ENCODE results near the gene ABHD4.
"Not testable (repeated sequence)": the region's sequence is repeated elsewhere in the genome, so short reads cannot be mapped to it uniquely, and the experiment has no call there.

ABHD4 gene

GRCh38 chr14:22573804-22574203, 24.3 kb upstream of the ABHD4 start:
- Histone ChIP-seq H3K9me3 (ENCODE audit: control insufficient read depth in 2 of 2, low read length in 2 of 2) (no peaks in the 10 kb centered on the region), H3K27ac (ENCODE audit: low read length) (no peak overlapping the region), H3K4me3 (ENCODE audit: low read length in 2 of 2) (no peak overlapping the region), H3K4me1 (ENCODE audit: control insufficient read depth, insufficient read depth, low read length) (peaks cover 3% of the 10 kb centered on the region), H3K36me3 (ENCODE audit: control insufficient read depth in 2 of 2, insufficient read depth in 2 of 2, low read length in 2 of 2) (peaks cover 14 to 17% of the 10 kb centered on the region in 2 donors), H3K9ac (ENCODE audit: low read length in 2 of 2) (no peak overlapping the region), H3K27me3 (ENCODE audit: control insufficient read depth in 1 of 2, insufficient read depth in 2 of 2, low read length in 2 of 2) (no peaks in the 10 kb centered on the region)

GRCh38 chr14:22577334-22577908, 20.7 kb upstream of the ABHD4 start:
- H3K4me3 ChIP-seq (ENCODE audit: low read length in 2 of 2) = no peak overlapping the region
- H3K4me1 ChIP-seq (ENCODE audit: control insufficient read depth, insufficient read depth, low read length) = no peaks in the 10 kb centered on the region
- no peak overlapping the region for H3K27ac ChIP-seq (ENCODE audit: low read length)
- H3K9me3 ChIP-seq (ENCODE audit: control insufficient read depth in 2 of 2, low read length in 2 of 2) = no peaks in the 10 kb centered on the region
- H3K36me3 ChIP-seq (ENCODE audit: control insufficient read depth in 2 of 2, insufficient read depth in 2 of 2, low read length in 2 of 2) = peaks cover 10 to 15% of the 10 kb centered on the region in 2 donors
- H3K9ac ChIP-seq (ENCODE audit: low read length in 2 of 2) = no peak overlapping the region
- H3K27me3 ChIP-seq (ENCODE audit: control insufficient read depth in 1 of 2, insufficient read depth in 2 of 2, low read length in 2 of 2) = no peaks in the 10 kb centered on the region

- Histone ChIP-seq H3K9ac (ENCODE audit: low read length in 2 of 2) (no peak overlapping the region), H3K36me3 (ENCODE audit: control insufficient read depth in 2 of 2, insufficient read depth in 2 of 2, low read length in 2 of 2) (peaks cover 3 to 7% of the 10 kb centered on the region in 2 donors), H3K4me1 (ENCODE audit: control insufficient read depth, insufficient read depth, low read length) (no peaks in the 10 kb centered on the region), H3K27me3 (ENCODE audit: control insufficient read depth in 1 of 2, insufficient read depth in 2 of 2, low read length in 2 of 2) (no peaks in the 10 kb centered on the region), H3K9me3 (ENCODE audit: control insufficient read depth in 2 of 2, low read length in 2 of 2) (no peaks in the 10 kb centered on the region), H3K27ac (ENCODE audit: low read length) (no peak overlapping the region), H3K4me3 (ENCODE audit: low read length in 2 of 2) (no peak overlapping the region)
These were observed 18.9 kb upstream of the ABHD4 start for GRCh38 chr14:22579236-22579635.

GRCh38 chr14:22579881-22580280, 18.2 kb upstream of the ABHD4 start:
- Histone ChIP-seq H3K4me3 (ENCODE audit: low read length in 2 of 2) (no peak overlapping the region), H3K9ac (ENCODE audit: low read length in 2 of 2) (no peak overlapping the region), H3K36me3 (ENCODE audit: control insufficient read depth in 2 of 2, insufficient read depth in 2 of 2, low read length in 2 of 2) (peaks cover 1 to 3% of the 10 kb centered on the region in 2 donors), H3K27ac (ENCODE audit: low read length) (no peak overlapping the region), H3K27me3 (ENCODE audit: control insufficient read depth in 1 of 2, insufficient read depth in 2 of 2, low read length in 2 of 2) (no peaks in the 10 kb centered on the region), H3K9me3 (ENCODE audit: control insufficient read depth in 2 of 2, low read length in 2 of 2) (no peaks in the 10 kb centered on the region), H3K4me1 (ENCODE audit: control insufficient read depth, insufficient read depth, low read length) (no peaks in the 10 kb centered on the region)

- H3K36me3 ChIP-seq (ENCODE audit: control insufficient read depth in 2 of 2, insufficient read depth in 2 of 2, low read length in 2 of 2) = peaks cover 0 to 3% of the 10 kb centered on the region in 2 donors
- no peak overlapping the region for H3K4me3 ChIP-seq (ENCODE audit: low read length in 2 of 2)
- no peaks in the 10 kb centered on the region for H3K4me1 ChIP-seq (ENCODE audit: control insufficient read depth, insufficient read depth, low read length)
- no peaks in the 10 kb centered on the region for H3K9me3 ChIP-seq (ENCODE audit: control insufficient read depth in 2 of 2, low read length in 2 of 2)
- H3K9ac ChIP-seq (ENCODE audit: low read length in 2 of 2) = no peak overlapping the region
- H3K27ac ChIP-seq (ENCODE audit: low read length) = no peak overlapping the region
- H3K27me3 ChIP-seq (ENCODE audit: control insufficient read depth in 1 of 2, insufficient read depth in 2 of 2, low read length in 2 of 2) = no peaks in the 10 kb centered on the region
These were observed 17.5 kb upstream of the ABHD4 start for GRCh38 chr14:22580625-22581024.

- Histone ChIP-seq H3K4me1 (ENCODE audit: control insufficient read depth, insufficient read depth, low read length) (peaks cover 9% of the 10 kb centered on the region), H3K36me3 (ENCODE audit: control insufficient read depth in 2 of 2, insufficient read depth in 2 of 2, low read length in 2 of 2) (peaks cover 0 to 3% of the 10 kb centered on the region in 2 donors), H3K9ac (ENCODE audit: low read length in 2 of 2) (no peak overlapping the region), H3K4me3 (ENCODE audit: low read length in 2 of 2) (no peak overlapping the region), H3K27ac (ENCODE audit: low read length) (no peak overlapping the region), H3K27me3 (ENCODE audit: control insufficient read depth in 1 of 2, insufficient read depth in 2 of 2, low read length in 2 of 2) (no peaks in the 10 kb centered on the region), H3K9me3 (ENCODE audit: control insufficient read depth in 2 of 2, low read length in 2 of 2) (no peaks in the 10 kb centered on the region)
These were observed 14.1 kb upstream of the ABHD4 start for GRCh38 chr14:22583994-22584393.

GRCh38 chr14:22587247-22587646, 10.9 kb upstream of the ABHD4 start:
- Histone ChIP-seq H3K36me3 (ENCODE audit: control insufficient read depth in 2 of 2, insufficient read depth in 2 of 2, low read length in 2 of 2) (peaks cover 0 to 3% of the 10 kb centered on the region in 2 donors), H3K4me3 (ENCODE audit: low read length in 2 of 2) (no peak overlapping the region), H3K27ac (ENCODE audit: low read length) (no peak overlapping the region), H3K27me3 (ENCODE audit: control insufficient read depth in 1 of 2, insufficient read depth in 2 of 2, low read length in 2 of 2) (no peaks in the 10 kb centered on the region), H3K4me1 (ENCODE audit: control insufficient read depth, insufficient read depth, low read length) (peaks cover 11% of the 10 kb centered on the region), H3K9me3 (ENCODE audit: control insufficient read depth in 2 of 2, low read length in 2 of 2) (no peaks in the 10 kb centered on the region), H3K9ac (ENCODE audit: low read length in 2 of 2) (no peak overlapping the region)

GRCh38 chr14:22587677-22588422, 10.2 kb upstream of the ABHD4 start:
- H3K27ac ChIP-seq (ENCODE audit: low read length) = not testable (repeated sequence)
- H3K4me1 ChIP-seq (ENCODE audit: control insufficient read depth, insufficient read depth, low read length) = peaks cover 11% of the 10 kb centered on the region

GRCh38 chr14:22588526-22589095, 9.5 kb upstream of the ABHD4 start:
- Histone ChIP-seq H3K36me3 (ENCODE audit: control insufficient read depth in 2 of 2, insufficient read depth in 2 of 2, low read length in 2 of 2) (peaks cover 0 to 3% of the 10 kb centered on the region in 2 donors), H3K9me3 (ENCODE audit: control insufficient read depth in 2 of 2, low read length in 2 of 2) (no peaks in the 10 kb centered on the region), H3K4me3 (ENCODE audit: low read length in 2 of 2) (peak overlapping the region; percentile 93 to 97), H3K27ac (ENCODE audit: low read length) (peak overlapping the region; percentile 93), H3K9ac (ENCODE audit: low read length in 2 of 2) (peak overlapping the region; percentile 91 to 97), H3K27me3 (ENCODE audit: control insufficient read depth in 1 of 2, insufficient read depth in 2 of 2, low read length in 2 of 2) (no peaks in the 10 kb centered on the region), H3K4me1 (ENCODE audit: control insufficient read depth, insufficient read depth, low read length) (peaks cover 11% of the 10 kb centered on the region)

More at GRCh38 chr14:22587677-22588422, 10.2 kb upstream of the ABHD4 start:
- H3K27me3 ChIP-seq (ENCODE audit: control insufficient read depth in 1 of 2, insufficient read depth in 2 of 2, low read length in 2 of 2); H3K9me3 ChIP-seq (ENCODE audit: control insufficient read depth in 2 of 2, low read length in 2 of 2); H3K36me3 ChIP-seq (ENCODE audit: control insufficient read depth in 2 of 2, insufficient read depth in 2 of 2, low read length in 2 of 2): not testable (repeated sequence)
- Histone ChIP-seq H3K9ac (ENCODE audit: low read length in 2 of 2) (peak overlapping the region; percentile 43 to 97), H3K4me3 (ENCODE audit: low read length in 2 of 2) (peak overlapping the region; percentile 60 to 97)

- Histone ChIP-seq H3K36me3 (ENCODE audit: control insufficient read depth in 2 of 2, insufficient read depth in 2 of 2, low read length in 2 of 2) (no peaks in the 10 kb centered on the region), H3K27me3 (ENCODE audit: control insufficient read depth in 1 of 2, insufficient read depth in 2 of 2, low read length in 2 of 2) (no peaks in the 10 kb centered on the region), H3K9me3 (ENCODE audit: control insufficient read depth in 2 of 2, low read length in 2 of 2) (no peaks in the 10 kb centered on the region), H3K4me1 (ENCODE audit: control insufficient read depth, insufficient read depth, low read length) (peaks cover 11% of the 10 kb centered on the region), H3K27ac (ENCODE audit: low read length) (peak within 1 kb of the TSS; percentile 93), H3K9ac (ENCODE audit: low read length in 2 of 2) (peak within 1 kb of the TSS; percentile 91 to 97), H3K4me3 (ENCODE audit: low read length in 2 of 2) (peak within 1 kb of the TSS; percentile 93 to 97)
These were observed 8.8 kb upstream of the ABHD4 start, which contains the start of gene DAD1 for GRCh38 chr14:22589096-22589839. TSS of gene DAD1 (minus strand) at chr14:22589224. CDS start at chr14:22589157, 67 bp downstream.
